A549 (cell line): ENCODE data around the gene CORO2B.

Experiments used
- CTCF ChIP-seq: fragments of >200 bp; sonication (Bioruptor Twin); formaldehyde crosslinking; IDR thresholded peaks from 3 replicates; pipeline ENCODE4 v1.5.1; 2016
- EHMT2 ChIP-seq: fragments of 200-600 bp; sonication (generic); IDR thresholded peaks from 2 replicates; pipeline ENCODE4 v1.6.1; 2016; ENCODE audit warnings: antibody characterized with exemption, low read depth, mild to moderate bottlenecking, moderate library complexity
- EP300 ChIP-seq, 2 experiments: fragments of >200 bp; sonication (Bioruptor Twin); formaldehyde crosslinking; IDR thresholded peaks; 2 replicates in 1 of 2; 3 replicates in 1 of 2; pipeline ENCODE4 v1.6.1; 2016 to 2017
- JUN ChIP-seq, 2 experiments: fragments of >200 bp; sonication (Bioruptor Twin); formaldehyde crosslinking; IDR thresholded peaks; 2 replicates in 1 of 2; 3 replicates in 1 of 2; pipeline ENCODE4 v1.6.1; 2016 to 2017
- JUNB ChIP-seq: fragments of >200 bp; sonication (Bioruptor Twin); formaldehyde crosslinking; IDR thresholded peaks from 2 replicates; pipeline ENCODE4 v1.6.1; 2016
- KDM1A ChIP-seq: fragments of 200-600 bp; sonication (generic); IDR thresholded peaks from 2 replicates; pipeline ENCODE4 v1.6.1; 2016; ENCODE audit warnings: low read depth, mild to moderate bottlenecking
- MAX ChIP-seq: IDR thresholded peaks from 2 replicates; pipeline ENCODE4 v1.6.1; 2012
- MAZ ChIP-seq: fragments of 150-350 bp; IDR thresholded peaks from 2 replicates; pipeline ENCODE4 v1.6.1; 2014; ENCODE audit warnings: antibody characterized with exemption, low read depth, low read length, borderline replicate concordance
- PHF8 ChIP-seq: fragments of 200-600 bp; sonication (generic); IDR thresholded peaks from 2 replicates; pipeline ENCODE4 v1.6.1; 2016; ENCODE audit warnings: low read depth, mild to moderate bottlenecking, antibody characterized with exemption, moderate library complexity, borderline replicate concordance
- POLR2A ChIP-seq: IDR thresholded peaks from 2 replicates; pipeline ENCODE4 v1.6.1; 2012; ENCODE audit warnings: mild to moderate bottlenecking, low read length
- RAD21 ChIP-seq, 2 experiments: fragments of >200 bp in 1 of 2; sonication (Bioruptor Twin) in 1 of 2; formaldehyde crosslinking in 1 of 2; IDR thresholded peaks in 1 of 2; conservative IDR thresholded peaks in 1 of 2; 2 replicates in 1 of 2; 3 replicates in 1 of 2; pipeline ENCODE4 v1.6.1; 2012 to 2018; ENCODE audit warnings: inconsistent platforms in 1 of 2
- REST ChIP-seq: fragments of 200-600 bp; sonication (generic); IDR thresholded peaks from 2 replicates; pipeline ENCODE4 v1.6.1; 2016; ENCODE audit warnings: antibody characterized with exemption, mild to moderate bottlenecking, moderate library complexity
- SMC3 ChIP-seq: fragments of >200 bp; sonication (Bioruptor Twin); formaldehyde crosslinking; IDR thresholded peaks from 3 replicates; pipeline ENCODE4 v1.6.1; 2018; ENCODE audit warnings: inconsistent platforms
- SREBF2 ChIP-seq: fragments of 450-650 bp; IDR thresholded peaks from 2 replicates; pipeline ENCODE4 v1.6.1; 2014; ENCODE audit warnings: mild to moderate bottlenecking, moderate library complexity

- no peak for TF ChIP-seq MAZ
- no peak for TF ChIP-seq JUN (IDR thresholded peaks at IDR 0.05)
- TF ChIP-seq RAD21 (conservative IDR thresholded peaks at IDR 0.05 in 1 of 2, IDR thresholded peaks at IDR 0.05 in 1 of 2), result no peak
- no peak for TF ChIP-seq CTCF
- TF ChIP-seq POLR2A, result no peak
- no peak for TF ChIP-seq KDM1A
- no peak for TF ChIP-seq PHF8
- no peak for TF ChIP-seq EP300 (IDR thresholded peaks at IDR 0.05)
- TF ChIP-seq MAX, result no peak
- TF ChIP-seq SREBF2, result no peak
- TF ChIP-seq EHMT2, result no peak
- no peak for TF ChIP-seq REST
- no peak for TF ChIP-seq SMC3
- no peak for TF ChIP-seq JUNB
Measured at GRCh38 chr15:68654786-68655560, 76.2 kb downstream of the CORO2B start.
